Measurements from ENCODE around the gene SLC35E1. TPM values are rescaled to one million over a fixed set of nuclear protein-coding genes. Genes with fewer than 3 reads are reported as not detected.

SLC35E1 gene
- total RNA-seq, 2 experiments from 2014 or later = 60.1 to 62.4 TPM

DNA sequence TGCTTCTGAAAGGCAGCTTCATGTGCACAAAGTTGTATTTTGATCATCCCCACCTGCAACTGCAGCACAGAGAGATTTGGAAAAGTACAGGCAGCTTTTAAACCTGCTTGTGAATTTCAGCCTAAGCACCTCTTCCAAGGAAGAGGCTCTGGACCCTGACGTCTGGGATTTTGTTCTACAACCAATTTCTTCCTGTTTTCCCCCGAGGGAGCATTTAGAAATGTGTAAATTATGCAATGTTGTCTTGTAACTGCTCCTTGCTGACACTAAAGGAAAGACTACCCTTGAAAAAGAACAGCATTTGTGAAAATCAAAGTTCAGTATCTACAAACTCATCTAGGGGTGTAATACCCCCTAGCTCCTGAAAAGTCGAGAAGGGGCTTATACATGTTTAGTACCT lies 40.4 kb upstream of the SLC35E1 start:
- ChIA-PET CTCF (interaction anchor here (1.3 kb wide), 1 partner anchor 14 kb away, joined by 3 read pairs; no protein-coding TSS in a partner anchor), POLR2A (interaction anchor here (1.0 to 2.1 kb wide), 5 partner anchors 12 to 86 kb away, joined by 3 to 11 read pairs (median 3); no protein-coding TSS in a partner anchor)
- intact Hi-C loops (cut with micrococcal nuclease) = no loop called here
- Mint-ChIP-seq H3K9me3 (no peaks in the 10 kb centered on the region), H3K36me3 (ENCODE audit: low read depth) (no peaks in the 10 kb centered on the region), H3K4me3 (no peak overlapping the region), H3K27me3 (no peaks in the 10 kb centered on the region), H3K27ac (no peak overlapping the region), H3K4me1 (ENCODE audit: low read depth) (peaks cover 58% of the 10 kb centered on the region)
- DNase-seq (no peak), ATAC-seq (no peak)
- TF ChIP-seq, protein P1, sequence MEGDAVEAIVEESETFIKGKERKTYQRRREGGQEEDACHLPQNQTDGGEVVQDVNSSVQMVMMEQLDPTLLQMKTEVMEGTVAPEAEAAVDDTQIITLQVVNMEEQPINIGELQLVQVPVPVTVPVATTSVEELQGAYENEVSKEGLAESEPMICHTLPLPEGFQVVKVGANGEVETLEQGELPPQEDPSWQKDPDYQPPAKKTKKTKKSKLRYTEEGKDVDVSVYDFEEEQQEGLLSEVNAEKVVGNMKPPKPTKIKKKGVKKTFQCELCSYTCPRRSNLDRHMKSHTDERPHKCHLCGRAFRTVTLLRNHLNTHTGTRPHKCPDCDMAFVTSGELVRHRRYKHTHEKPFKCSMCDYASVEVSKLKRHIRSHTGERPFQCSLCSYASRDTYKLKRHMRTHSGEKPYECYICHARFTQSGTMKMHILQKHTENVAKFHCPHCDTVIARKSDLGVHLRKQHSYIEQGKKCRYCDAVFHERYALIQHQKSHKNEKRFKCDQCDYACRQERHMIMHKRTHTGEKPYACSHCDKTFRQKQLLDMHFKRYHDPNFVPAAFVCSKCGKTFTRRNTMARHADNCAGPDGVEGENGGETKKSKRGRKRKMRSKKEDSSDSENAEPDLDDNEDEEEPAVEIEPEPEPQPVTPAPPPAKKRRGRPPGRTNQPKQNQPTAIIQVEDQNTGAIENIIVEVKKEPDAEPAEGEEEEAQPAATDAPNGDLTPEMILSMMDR (IDR thresholded peaks at IDR 0.05) = no peak

GRCh38 chr19:16611121-16611520 lies 38.9 kb upstream of the SLC35E1 start:
- H3K4me3 Mint-ChIP-seq = no peak overlapping the region
- H3K27me3 Mint-ChIP-seq = no peaks in the 10 kb centered on the region
- ChIA-PET CTCF (no interaction called here), POLR2A (interaction anchor here (1.5 kb wide), 1 partner anchor 14 kb away, joined by 5 read pairs; no protein-coding TSS in a partner anchor)
- TF ChIP-seq, protein P1 (IDR thresholded peaks at IDR 0.05) = no peak
- H3K4me1 Mint-ChIP-seq (ENCODE audit: low read depth) = peaks cover 45% of the 10 kb centered on the region
- no peaks in the 10 kb centered on the region for H3K36me3 Mint-ChIP-seq (ENCODE audit: low read depth)
- DNase-seq (no peak), ATAC-seq (no peak)
- H3K9me3 Mint-ChIP-seq = no peaks in the 10 kb centered on the region
- intact Hi-C loops (cut with micrococcal nuclease) = no loop called here
- peak overlapping the region; percentile 6 for H3K27ac Mint-ChIP-seq

GRCh38 chr19:16609511-16610200 lies 37.4 kb upstream of the SLC35E1 start:
- no peaks in the 10 kb centered on the region for H3K9me3 Mint-ChIP-seq
- DNase-seq (no peak), ATAC-seq (no peak)
- intact Hi-C loops (cut with micrococcal nuclease) = no loop called here
- peaks cover 4% of the 10 kb centered on the region for H3K36me3 Mint-ChIP-seq (ENCODE audit: low read depth)
- H3K27me3 Mint-ChIP-seq = no peaks in the 10 kb centered on the region
- H3K4me1 Mint-ChIP-seq (ENCODE audit: low read depth) = peaks cover 44% of the 10 kb centered on the region
- ChIA-PET POLR2A (interaction anchor here (0.6 to 1.6 kb wide), 4 partner anchors 11 to 277 kb away, joined by 3 to 5 read pairs (median 3); no protein-coding TSS in a partner anchor), CTCF (interaction anchor here (1.2 to 1.6 kb wide), 2 partner anchors 8 to 105 kb away, joined by 3 read pairs; no protein-coding TSS in a partner anchor)
- TF ChIP-seq, protein P1 (IDR thresholded peaks at IDR 0.05) = no peak
- H3K27ac Mint-ChIP-seq = no peak overlapping the region
- H3K4me3 Mint-ChIP-seq = no peak overlapping the region

DNA sequence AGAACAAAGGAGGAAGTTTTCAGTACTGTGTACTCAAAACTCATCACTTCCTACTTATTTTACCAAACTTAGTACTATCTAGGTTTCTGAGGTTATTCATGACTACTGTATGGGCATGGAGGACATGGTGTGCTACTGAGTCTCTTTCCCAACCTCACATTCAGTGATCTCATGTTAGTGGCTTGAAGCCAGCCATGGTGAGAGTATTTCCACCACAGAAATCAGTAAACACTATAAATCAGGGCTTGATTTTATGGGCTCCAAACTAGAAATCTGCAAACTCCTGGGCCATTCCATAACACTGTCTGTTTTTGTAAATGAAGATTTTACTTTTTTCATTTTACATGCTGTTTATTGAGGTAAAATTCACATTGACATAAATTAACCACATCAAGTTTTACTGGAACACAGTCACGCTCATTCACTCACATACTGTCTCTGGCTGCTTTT lies 36.1 kb upstream of the SLC35E1 start:
- peaks cover 46% of the 10 kb centered on the region for H3K4me1 Mint-ChIP-seq (ENCODE audit: low read depth)
- ATAC-seq (peak; percentile 56), DNase-seq (no peak)
- no peaks in the 10 kb centered on the region for H3K27me3 Mint-ChIP-seq
- peaks cover 4% of the 10 kb centered on the region for H3K36me3 Mint-ChIP-seq (ENCODE audit: low read depth)
- CTCF ChIA-PET = interaction anchor here (1.2 kb wide), 1 partner anchor 9 kb away, joined by 3 read pairs; no protein-coding TSS in a partner anchor
- intact Hi-C loops (cut with micrococcal nuclease) = no loop called here
- POLR2A ChIA-PET = interaction anchor here (1.6 kb wide), 1 partner anchor 21 kb away, joined by 5 read pairs; no protein-coding TSS in a partner anchor
- no peak overlapping the region for H3K27ac Mint-ChIP-seq
- no peaks in the 10 kb centered on the region for H3K9me3 Mint-ChIP-seq
- H3K4me3 Mint-ChIP-seq = no peak overlapping the region
- TF ChIP-seq, protein P1 (IDR thresholded peaks at IDR 0.05) = no peak

- no peaks in the 10 kb centered on the region for H3K9me3 Mint-ChIP-seq
- CTCF ChIA-PET = no interaction called here
- no peak overlapping the region for H3K27ac Mint-ChIP-seq
- ATAC-seq (no peak), DNase-seq (no peak)
- H3K4me1 Mint-ChIP-seq (ENCODE audit: low read depth) = peaks cover 46% of the 10 kb centered on the region
- H3K36me3 Mint-ChIP-seq (ENCODE audit: low read depth) = peaks cover 4% of the 10 kb centered on the region
- intact Hi-C loops (cut with micrococcal nuclease) = no loop called here
- TF ChIP-seq, protein P1 (IDR thresholded peaks at IDR 0.05) = no peak
- POLR2A ChIA-PET = no interaction called here
- H3K4me3 Mint-ChIP-seq = no peak overlapping the region
- no peaks in the 10 kb centered on the region for H3K27me3 Mint-ChIP-seq
Measured at GRCh38 chr19:16607819-16608218, 35.6 kb upstream of the SLC35E1 start.
